ENCODE results near the gene GGACT.

DNA sequence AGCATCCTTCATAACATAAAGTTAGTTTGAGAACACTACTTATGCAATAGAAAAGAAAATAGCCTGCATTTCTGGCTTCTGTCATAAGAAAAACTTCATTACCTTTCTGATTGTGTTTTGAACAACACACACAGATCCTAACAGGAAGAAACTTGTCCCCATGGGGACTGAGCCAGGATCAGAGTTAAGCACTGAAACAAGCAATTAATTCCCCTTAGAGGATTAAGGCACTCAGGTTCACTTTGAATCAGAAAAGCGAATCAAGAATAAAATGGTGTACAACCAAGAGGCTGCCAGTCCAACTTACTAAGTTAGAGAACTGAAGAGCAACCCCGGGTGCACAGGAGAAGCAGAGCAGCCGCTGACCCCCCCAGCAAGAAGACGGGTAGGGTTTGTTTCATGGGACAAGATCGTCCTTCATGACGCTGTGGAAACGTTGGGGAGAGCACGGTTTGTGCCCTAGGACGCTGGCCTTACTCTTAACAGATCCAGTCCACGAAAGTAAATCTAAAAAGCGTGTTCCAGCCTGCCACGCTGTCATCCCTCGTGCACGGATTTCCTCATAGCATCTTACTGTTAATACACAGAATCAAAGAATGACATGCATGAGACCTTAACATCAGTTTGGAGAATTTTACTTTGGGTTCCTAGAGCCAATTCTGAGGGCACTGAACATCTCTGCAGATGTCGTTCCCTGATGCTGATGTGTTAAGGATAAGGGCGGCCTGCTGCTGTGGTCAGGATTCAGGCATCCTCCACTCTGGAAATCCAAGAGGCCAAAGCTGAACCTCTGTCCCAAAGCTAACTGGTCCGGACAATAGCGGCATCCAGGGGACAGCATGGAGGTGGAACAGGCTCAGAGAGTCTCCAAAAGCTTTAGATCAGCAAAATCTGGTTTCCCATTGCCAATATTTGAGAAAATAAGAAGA, 46.4 kb downstream of the GGACT start:
- no peak for TF ChIP-seq POLR2AphosphoS5 (IDR thresholded peaks at IDR 0.05; ENCODE audit: low read depth, low read length)
- TF ChIP-seq, protein P1, sequence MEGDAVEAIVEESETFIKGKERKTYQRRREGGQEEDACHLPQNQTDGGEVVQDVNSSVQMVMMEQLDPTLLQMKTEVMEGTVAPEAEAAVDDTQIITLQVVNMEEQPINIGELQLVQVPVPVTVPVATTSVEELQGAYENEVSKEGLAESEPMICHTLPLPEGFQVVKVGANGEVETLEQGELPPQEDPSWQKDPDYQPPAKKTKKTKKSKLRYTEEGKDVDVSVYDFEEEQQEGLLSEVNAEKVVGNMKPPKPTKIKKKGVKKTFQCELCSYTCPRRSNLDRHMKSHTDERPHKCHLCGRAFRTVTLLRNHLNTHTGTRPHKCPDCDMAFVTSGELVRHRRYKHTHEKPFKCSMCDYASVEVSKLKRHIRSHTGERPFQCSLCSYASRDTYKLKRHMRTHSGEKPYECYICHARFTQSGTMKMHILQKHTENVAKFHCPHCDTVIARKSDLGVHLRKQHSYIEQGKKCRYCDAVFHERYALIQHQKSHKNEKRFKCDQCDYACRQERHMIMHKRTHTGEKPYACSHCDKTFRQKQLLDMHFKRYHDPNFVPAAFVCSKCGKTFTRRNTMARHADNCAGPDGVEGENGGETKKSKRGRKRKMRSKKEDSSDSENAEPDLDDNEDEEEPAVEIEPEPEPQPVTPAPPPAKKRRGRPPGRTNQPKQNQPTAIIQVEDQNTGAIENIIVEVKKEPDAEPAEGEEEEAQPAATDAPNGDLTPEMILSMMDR (IDR thresholded peaks at IDR 0.05) = no peak

Data from Panc1 (cell line).